Thoracic aorta (tissue), 2 donors: ENCODE results near the gene SLC9C2. TPM values are rescaled to one million over a fixed set of nuclear protein-coding genes. Genes with fewer than 3 reads are reported as not detected.

Experiments used
- ATAC-seq: fragments of 150-250 bp; one replicate; pipeline ENCODE4 v1.8.0; 2017; ENCODE audit warnings: low read depth; ENCODE audit not compliant: insufficient number of reproducible peaks, low FRiP score
- DNase-seq: peaks from one replicate; pipeline ENCODE4 v3.0.0-alpha.2; 2020; ENCODE audit warnings: low spot score
- H3K27ac ChIP-seq, 2 donors: fragments of 200-600 bp; sonication (generic); 1 replicate in 1 of 2; 2 replicates in 1 of 2; pipeline ENCODE4 v1.5.1; 2016; ENCODE audit warnings: mild to moderate bottlenecking in 2 of 2, moderate library complexity in 2 of 2
- H3K27me3 ChIP-seq: fragments of 200-600 bp; sonication (generic); replicated peaks from 2 replicates; pipeline ENCODE4 v1.6.0; 2016; ENCODE audit warnings: mild to moderate bottlenecking; ENCODE audit not compliant: insufficient read depth
- H3K36me3 ChIP-seq: fragments of 200-600 bp; sonication (generic); one replicate; pipeline ENCODE4 v1.5.1; 2016
- H3K4me1 ChIP-seq, 2 donors: fragments of 200-600 bp; sonication (generic); 1 replicate in 1 of 2; 2 replicates in 1 of 2; pipeline versions ENCODE4 v1.5.1 to v1.6.0; 2016; ENCODE audit warnings: low read depth in 2 of 2, mild to moderate bottlenecking in 1 of 2; ENCODE audit not compliant: control insufficient read depth in 1 of 2
- H3K4me3 ChIP-seq: fragments of 200-600 bp; sonication (generic); 2 replicates; pipeline ENCODE4 v1.5.1; 2016; ENCODE audit warnings: mild to moderate bottlenecking
- H3K9me3 ChIP-seq: fragments of 200-600 bp; sonication (generic); 2 replicates; pipeline ENCODE4 v1.5.1; 2016
- total RNA-seq, 2 donors: library from RNA; depleted of rRNA; stranded (reverse); fragments of >200 nt; gene quantifications; one replicate each; pipeline versions ENCODE4 v1.1.0 to v1.2.3, GENCODE V29; 2016
- TF ChIP-seq, protein P1 (sequence below): fragments of 200-600 bp; sonication (generic); IDR thresholded peaks from one replicate; pipeline ENCODE4 v1.5.1; 2019; ENCODE audit warnings: antibody characterized with exemption

The SLC9C2 gene
- total RNA-seq, 2 donors from 2014 or later: not detected

DNA sequence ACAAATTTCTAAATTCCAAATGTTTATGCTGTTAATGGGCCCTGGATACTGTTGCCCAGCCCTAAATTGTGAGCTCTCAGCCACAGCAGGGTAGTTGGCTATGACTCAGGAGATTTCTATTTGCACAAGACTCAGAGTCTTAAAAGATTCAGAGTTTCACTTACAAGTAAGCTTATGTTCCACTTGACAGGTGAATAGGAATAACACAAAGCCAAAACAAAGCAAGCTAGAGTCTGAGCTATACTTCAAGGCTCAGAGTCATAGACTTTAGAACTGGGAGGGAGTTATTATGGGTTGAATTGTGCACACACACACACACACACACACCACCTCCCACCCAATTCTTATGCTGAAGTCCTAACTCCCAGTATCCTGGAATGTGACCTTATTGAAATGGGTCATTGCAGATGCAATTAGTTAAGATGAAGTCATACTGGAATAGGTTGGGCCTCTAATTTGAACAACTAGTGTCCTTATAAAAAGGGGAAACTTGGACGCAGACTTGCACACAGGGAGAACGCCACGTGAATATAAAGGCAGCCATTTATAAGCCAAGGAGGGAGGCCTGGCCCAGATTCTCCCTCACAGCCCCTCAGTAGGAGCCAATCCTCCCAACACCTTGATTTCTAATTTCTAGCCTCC is 95.5 kb downstream of the SLC9C2 start:
- TF ChIP-seq, protein P1, sequence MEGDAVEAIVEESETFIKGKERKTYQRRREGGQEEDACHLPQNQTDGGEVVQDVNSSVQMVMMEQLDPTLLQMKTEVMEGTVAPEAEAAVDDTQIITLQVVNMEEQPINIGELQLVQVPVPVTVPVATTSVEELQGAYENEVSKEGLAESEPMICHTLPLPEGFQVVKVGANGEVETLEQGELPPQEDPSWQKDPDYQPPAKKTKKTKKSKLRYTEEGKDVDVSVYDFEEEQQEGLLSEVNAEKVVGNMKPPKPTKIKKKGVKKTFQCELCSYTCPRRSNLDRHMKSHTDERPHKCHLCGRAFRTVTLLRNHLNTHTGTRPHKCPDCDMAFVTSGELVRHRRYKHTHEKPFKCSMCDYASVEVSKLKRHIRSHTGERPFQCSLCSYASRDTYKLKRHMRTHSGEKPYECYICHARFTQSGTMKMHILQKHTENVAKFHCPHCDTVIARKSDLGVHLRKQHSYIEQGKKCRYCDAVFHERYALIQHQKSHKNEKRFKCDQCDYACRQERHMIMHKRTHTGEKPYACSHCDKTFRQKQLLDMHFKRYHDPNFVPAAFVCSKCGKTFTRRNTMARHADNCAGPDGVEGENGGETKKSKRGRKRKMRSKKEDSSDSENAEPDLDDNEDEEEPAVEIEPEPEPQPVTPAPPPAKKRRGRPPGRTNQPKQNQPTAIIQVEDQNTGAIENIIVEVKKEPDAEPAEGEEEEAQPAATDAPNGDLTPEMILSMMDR: no peak
- H3K9me3 ChIP-seq: no peaks in the 10 kb centered on the region
- no peaks in the 10 kb centered on the region for H3K27me3 ChIP-seq
- no peak for ATAC-seq
- DNase-seq: no peak
- H3K36me3 ChIP-seq: no peaks in the 10 kb centered on the region
- no peaks in the 10 kb centered on the region for H3K4me1 ChIP-seq
- no peak overlapping the region for H3K27ac ChIP-seq
- no peak overlapping the region for H3K4me3 ChIP-seq

DNA sequence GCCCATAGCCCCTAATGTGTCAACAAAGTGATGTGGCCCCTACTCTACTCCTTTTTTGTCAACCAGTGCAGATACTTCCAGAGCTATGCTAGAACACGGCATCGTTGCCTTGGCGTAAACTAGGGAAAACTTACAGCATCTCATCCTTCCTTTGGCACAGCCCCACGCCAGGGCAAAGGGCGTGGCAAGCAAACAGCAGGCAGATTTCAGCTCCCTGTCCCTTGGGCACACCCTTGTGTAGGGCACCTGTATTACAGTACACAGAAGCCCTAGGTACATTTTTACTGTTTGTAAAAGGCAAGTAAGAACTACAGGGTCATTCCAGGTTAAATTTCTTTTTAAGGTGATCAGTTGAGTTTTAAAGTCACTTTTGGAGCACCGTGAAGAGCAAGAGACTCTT is 96.4 kb downstream of the SLC9C2 start:
- ATAC-seq: no peak
- no peaks in the 10 kb centered on the region for H3K4me1 ChIP-seq
- H3K27ac ChIP-seq: no peak overlapping the region
- no peak for DNase-seq
- H3K27me3 ChIP-seq: no peaks in the 10 kb centered on the region
- H3K4me3 ChIP-seq: no peak overlapping the region
- TF ChIP-seq, protein P1: no peak
- no peaks in the 10 kb centered on the region for H3K9me3 ChIP-seq
- H3K36me3 ChIP-seq: no peaks in the 10 kb centered on the region

DNA sequence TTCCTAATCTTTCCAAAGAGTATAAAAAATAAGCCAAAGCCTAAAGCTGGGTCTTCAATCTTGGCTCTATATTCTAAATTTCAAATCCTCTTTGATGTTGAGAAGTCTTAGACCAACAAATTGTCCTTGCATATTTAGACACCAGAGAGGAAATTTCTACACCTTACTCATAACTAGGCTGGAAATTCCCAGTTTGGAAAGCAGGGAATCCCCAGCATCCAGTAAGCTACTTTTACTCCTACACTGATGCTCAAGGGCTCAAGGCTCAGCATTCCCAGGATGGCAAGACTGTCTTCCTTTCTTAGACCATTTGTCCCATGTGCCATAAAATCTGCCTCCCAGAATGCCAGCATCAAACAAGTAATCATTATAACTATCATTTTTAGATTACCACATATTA is 97.5 kb downstream of the SLC9C2 start:
- no peak for ATAC-seq
- H3K4me3 ChIP-seq: no peak overlapping the region
- H3K4me1 ChIP-seq: no peaks in the 10 kb centered on the region
- H3K27me3 ChIP-seq: no peaks in the 10 kb centered on the region
- DNase-seq: no peak
- H3K9me3 ChIP-seq: no peaks in the 10 kb centered on the region
- TF ChIP-seq, protein P1: no peak
- H3K27ac ChIP-seq: no peak overlapping the region
- no peaks in the 10 kb centered on the region for H3K36me3 ChIP-seq

DNA sequence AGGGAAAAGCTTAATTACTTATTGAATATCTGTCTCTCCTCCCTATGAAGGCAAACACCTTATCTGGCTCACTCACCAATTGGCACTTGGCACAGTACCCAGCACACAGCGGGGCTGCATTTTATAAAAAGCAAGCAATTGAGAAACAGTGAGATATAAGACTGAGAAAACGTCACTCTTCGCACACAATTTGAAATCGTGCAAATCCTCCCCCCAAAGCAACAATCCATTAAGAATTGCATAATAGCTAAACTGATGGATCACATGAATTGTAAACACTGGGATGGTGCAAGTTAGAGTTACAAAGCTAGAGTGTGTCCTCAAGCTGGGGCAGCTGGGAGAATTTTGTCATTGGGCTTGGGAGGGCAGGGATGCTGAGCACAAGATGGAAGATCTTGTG is 98.6 kb downstream of the SLC9C2 start:
- TF ChIP-seq, protein P1: no peak
- ATAC-seq (no peak), DNase-seq (no peak)
- no peaks in the 10 kb centered on the region for H3K27me3 ChIP-seq
- no peak overlapping the region for H3K27ac ChIP-seq
- no peaks in the 10 kb centered on the region for H3K4me1 ChIP-seq
- no peak overlapping the region for H3K4me3 ChIP-seq
- no peaks in the 10 kb centered on the region for H3K9me3 ChIP-seq
- H3K36me3 ChIP-seq: no peaks in the 10 kb centered on the region

DNA sequence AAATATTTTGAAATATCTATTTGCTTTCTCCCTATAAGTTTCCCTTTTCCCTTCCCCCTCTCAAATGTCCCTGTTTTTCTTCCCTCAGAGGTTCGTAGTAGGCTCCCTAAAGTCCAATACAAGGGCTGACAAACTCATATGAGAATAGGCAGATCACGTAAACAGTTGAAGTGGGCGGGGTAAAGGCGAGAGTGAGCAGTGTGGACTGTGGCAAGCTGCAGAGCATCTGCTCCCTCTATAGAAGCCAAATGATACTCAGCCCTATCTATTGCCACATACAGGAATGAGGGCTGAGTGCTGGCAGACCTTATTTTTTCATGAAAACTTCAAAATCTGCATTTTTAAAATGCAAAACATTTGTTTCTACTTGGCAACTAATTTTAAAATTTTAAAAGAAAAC is 99.5 kb downstream of the SLC9C2 start:
- H3K36me3 ChIP-seq: no peaks in the 10 kb centered on the region
- H3K9me3 ChIP-seq: no peaks in the 10 kb centered on the region
- ATAC-seq (no peak), DNase-seq (no peak)
- no peak overlapping the region for H3K4me3 ChIP-seq
- H3K27ac ChIP-seq: no peak overlapping the region
- no peaks in the 10 kb centered on the region for H3K4me1 ChIP-seq
- H3K27me3 ChIP-seq: no peaks in the 10 kb centered on the region
- TF ChIP-seq, protein P1: no peak
